K562 (cell line): ENCODE measurements around the gene FAM149B1. TPM values are rescaled to one million over a fixed set of nuclear protein-coding genes. Genes with fewer than 3 reads are reported as not detected.

Experiments used
- ADNP ChIP-seq: fragments of 200-800 bp; sonication (Bioruptor generic); IDR thresholded peaks from 2 replicates; pipeline ENCODE4 v1.6.1; 2016; ENCODE audit warnings: missing genetic modification characterization, missing compliant biosample characterization
- E2F8 ChIP-seq: fragments of 450-650 bp; IDR thresholded peaks from 2 replicates; pipeline ENCODE4 v1.7.1; 2018; ENCODE audit warnings: mild to moderate bottlenecking, low read depth; ENCODE audit not compliant: partially characterized antibody
- FOXP1 ChIP-seq: sonication (generic); formaldehyde crosslinking; IDR thresholded peaks from 2 replicates; pipeline ENCODE4 v1.8.0; 2022; ENCODE audit warnings: mild to moderate bottlenecking, missing genetic modification reagents
- GATAD2A ChIP-seq: fragments of 450-650 bp; IDR thresholded peaks from 2 replicates; pipeline ENCODE4 v1.6.1; 2017
- HDAC1 ChIP-seq, 2 experiments: fragments of 450-650 bp; IDR thresholded peaks; 2 replicates each; pipeline ENCODE4 v1.6.1; 2016 to 2017; ENCODE audit warnings: inconsistent platforms in 1 of 2, mild to moderate bottlenecking in 1 of 2, moderate library complexity in 1 of 2
- LARP7 ChIP-seq: fragments of 450-650 bp; IDR thresholded peaks from 2 replicates; pipeline ENCODE4 v1.6.1; 2016
- POLR2AphosphoS2 ChIP-seq: IDR thresholded peaks from 2 replicates; pipeline ENCODE4 v1.6.1; 2012; ENCODE audit warnings: low read length, improper control_type of control experiment
- POLR2B ChIP-seq: fragments of 450-650 bp; IDR thresholded peaks from 2 replicates; pipeline ENCODE4 v1.6.1; 2018; ENCODE audit warnings: low read depth; ENCODE audit not compliant: partially characterized antibody
- PRMT5 ChIP-seq: sonication (generic); formaldehyde crosslinking; IDR thresholded peaks from 2 replicates; pipeline ENCODE4 v1.5.0; 2020; ENCODE audit warnings: missing genetic modification reagents
- RERE ChIP-seq: sonication (generic); formaldehyde crosslinking; IDR thresholded peaks from 2 replicates; pipeline ENCODE4 v1.8.0; 2023; ENCODE audit warnings: missing genetic modification reagents, mild to moderate bottlenecking, borderline replicate concordance
- STAT5B ChIP-seq: fragments of 250-450 bp; sonication (Bioruptor Pico); IDR thresholded peaks from 2 replicates; pipeline ENCODE4 v1.8.0; 2021; ENCODE audit warnings: mild to moderate bottlenecking, inconsistent platforms
- ZMIZ1 ChIP-seq, 2 experiments: fragments of 150-350 bp in 1 of 2; IDR thresholded peaks; 2 replicates each; pipeline ENCODE4 v1.6.1; 2012 to 2016; ENCODE audit warnings: low read depth in 2 of 2, low read length in 2 of 2, mild to moderate bottlenecking in 1 of 2, moderate library complexity in 1 of 2
- ZNF583 ChIP-seq: fragments of 250-450 bp; sonication (Bioruptor Pico); IDR thresholded peaks from 2 replicates; pipeline ENCODE4 v1.4.0; 2020
- polyA plus RNA-seq, 8 experiments: library from polyadenylated mRNA; depleted of rRNA in 4 of 8; stranded (reverse) in 5 of 8; unstranded in 3 of 8; fragments of >200 nt; fragmentation: Nextera tagmentation in 2 of 8; fragmentation: Illumina TruSeq in 1 of 8; extraction: Ambion mirVana in 2 of 8; extraction: Trizol in 1 of 8; gene quantifications; 2 replicates each; pipeline versions ENCODE4 v1.2.1 to v1.2.3, GENCODE V29; 2011 to 2014; ENCODE audit warnings: inconsistent platforms in 1 of 8, missing spikeins in 1 of 8
- total RNA-seq, 7 experiments: library from RNA; depleted of rRNA in 6 of 7; stranded (reverse); fragments of >200 nt in 6 of 7; fragmentation: Illumina TruSeq in 2 of 7; extraction: Trizol in 2 of 7; gene quantifications; 2 replicates each; pipeline versions ENCODE4 v1.2.1 to v1.2.3, GENCODE V29; 2011 to 2021; ENCODE audit warnings: low replicate concordance in 1 of 7

FAM149B1 gene
- total and polyA plus RNA-seq, 9 of the 15 experiments (the other 6 are each of a cell fraction or from before 2014, with no cell fraction given) = 4.2 to 18.5 (median 9.3) TPM

- TF ChIP-seq E2F8 = peak; percentile 71
- 0 out of 2 replicates have a peak, but pooled peaks have one; percentile 83 for TF ChIP-seq RERE (CRISPR knock-in tag)
- 0 out of 2 replicates have a peak, but pooled peaks have one; percentile 2 for TF ChIP-seq ZNF583 (CRISPR knock-in tag)
- TF ChIP-seq ADNP (tag) = no peak
- TF ChIP-seq STAT5B = no peak
- peak in 1 of 2 experiments; percentile 91; a peak in 2 of 4 replicates for TF ChIP-seq HDAC1 (IDR thresholded peaks at IDR 0.05)
- TF ChIP-seq ZMIZ1 (IDR thresholded peaks at IDR 0.05; ENCODE audit: low read depth in 2 of 2, low read length in 2 of 2) = peak in 1 of 2 experiments; percentile 75; a peak in 1 of 4 replicates
- peak; percentile 12; the same call in 1 of the 2 replicates for TF ChIP-seq GATAD2A
- TF ChIP-seq POLR2B = peak; percentile 95
- 0 out of 2 replicates have a peak, but pooled peaks have one; percentile 75 for TF ChIP-seq FOXP1 (CRISPR knock-in tag)
- TF ChIP-seq LARP7 = no peak; the same call in 1 of the 2 replicates
- TF ChIP-seq PRMT5 = no peak
- TF ChIP-seq POLR2AphosphoS2 = peak; percentile 78; the same call in 1 of the 2 replicates
Observed at GRCh38 chr10:73252445-73253224, 84.7 kb downstream of the FAM149B1 start, which contains the start of gene MRPS16 (continued).
